Progenitor cell of endocrine pancreas (in vitro differentiated cells): ENCODE results near the gene NCKAP5. TPM values are rescaled to one million over a fixed set of nuclear protein-coding genes. Genes with fewer than 3 reads are reported as not detected.

Experiments used
- DNase-seq: peaks from one replicate; pipeline ENCODE4 v3.0.0; 2021; ENCODE audit warnings: low spot score; ENCODE audit not compliant: unreplicated experiment
- H3K27ac Mint-ChIP-seq: 2 replicates; pipeline ENCODE4 v1.8.0; 2021; ENCODE audit warnings: mild to moderate bottlenecking, moderate library complexity, mixed read lengths
- H3K27me3 Mint-ChIP-seq: 2 replicates; pipeline ENCODE4 v1.8.0; 2021; ENCODE audit warnings: mixed read lengths
- H3K36me3 Mint-ChIP-seq: 2 replicates; pipeline ENCODE4 v1.8.0; 2022; ENCODE audit warnings: mixed read lengths; ENCODE audit not compliant: insufficient read depth
- H3K4me1 Mint-ChIP-seq: 2 replicates; pipeline ENCODE4 v1.8.0; 2021; ENCODE audit warnings: low read depth, mixed read lengths
- H3K4me3 Mint-ChIP-seq: 2 replicates; pipeline ENCODE4 v1.8.0; 2021; ENCODE audit warnings: low read depth, mild to moderate bottlenecking, moderate library complexity, mixed read lengths
- H3K9me3 Mint-ChIP-seq: 2 replicates; pipeline ENCODE4 v1.8.0; 2021; ENCODE audit warnings: low read depth, mixed read lengths
- CTCF ChIP-seq: fragments of 200-600 bp; sonication (generic); IDR thresholded peaks from one replicate; pipeline ENCODE4 v1.5.0; 2021; ENCODE audit warnings: antibody characterized with exemption, mild to moderate bottlenecking; ENCODE audit not compliant: unreplicated experiment
- total RNA-seq: library from RNA; stranded (reverse); gene quantifications from 2 replicates; pipeline ENCODE4 v1.2.1, GENCODE V29; 2021

Gene NCKAP5
- total RNA-seq, 1 donor from 2014 or later, result 1.7 TPM

GRCh38 chr2:132669908-132670495 is 898.3 kb downstream of the NCKAP5 start, which contains the start of gene LYPD1:
TSS of gene LYPD1 (minus strand) at chr2:132670205. CDS start at chr2:132669932, 273 bp downstream.
- TF ChIP-seq CTCF, result no peak
- peak; percentile 37 for DNase-seq
- H3K27me3 Mint-ChIP-seq, result peaks cover 74% of the 10 kb centered on the region
- H3K9me3 Mint-ChIP-seq, result no peaks in the 10 kb centered on the region
- H3K36me3 Mint-ChIP-seq, result no peaks in the 10 kb centered on the region
- peak within 1 kb of the TSS; percentile 60 for H3K27ac Mint-ChIP-seq
- H3K4me3 Mint-ChIP-seq, result peak within 1 kb of the TSS; percentile 68
- H3K4me1 Mint-ChIP-seq, result peaks cover 14% of the 10 kb centered on the region

- TF ChIP-seq CTCF, result peak; percentile 41
- peak overlapping the region; percentile 68 for H3K4me3 Mint-ChIP-seq
- no peaks in the 10 kb centered on the region for H3K36me3 Mint-ChIP-seq
- H3K9me3 Mint-ChIP-seq, result no peaks in the 10 kb centered on the region
- no peak overlapping the region for H3K27ac Mint-ChIP-seq
- DNase-seq, result peak; percentile 14
- H3K27me3 Mint-ChIP-seq, result peaks cover 67% of the 10 kb centered on the region
- H3K4me1 Mint-ChIP-seq, result peaks cover 14% of the 10 kb centered on the region
Measured at GRCh38 chr2:132668987-132669907, 899.0 kb downstream of the NCKAP5 start.

- Mint-ChIP-seq H3K27ac (no peak overlapping the region), H3K36me3 (no peaks in the 10 kb centered on the region), H3K27me3 (peaks cover 67% of the 10 kb centered on the region), H3K4me1 (peaks cover 14% of the 10 kb centered on the region), H3K9me3 (no peaks in the 10 kb centered on the region), H3K4me3 (peak overlapping the region; percentile 72)
- DNase-seq, result peak; percentile 40
- peak; percentile 61 for TF ChIP-seq CTCF
Measured at GRCh38 chr2:132668189-132668823, 900.0 kb downstream of the NCKAP5 start.

GRCh38 chr2:132667706-132668105 is 900.6 kb downstream of the NCKAP5 start:
- Mint-ChIP-seq H3K4me1 (peaks cover 15% of the 10 kb centered on the region), H3K4me3 (no peak overlapping the region), H3K9me3 (no peaks in the 10 kb centered on the region), H3K36me3 (no peaks in the 10 kb centered on the region), H3K27me3 (peaks cover 65% of the 10 kb centered on the region), H3K27ac (no peak overlapping the region)
- DNase-seq, result no peak
- no peak for TF ChIP-seq CTCF

- H3K27me3 Mint-ChIP-seq, result peaks cover 59% of the 10 kb centered on the region
- no peaks in the 10 kb centered on the region for H3K9me3 Mint-ChIP-seq
- H3K4me3 Mint-ChIP-seq, result no peak overlapping the region
Measured at GRCh38 chr2:132665401-132666140, 902.7 kb downstream of the NCKAP5 start.

More at GRCh38 chr2:132665401-132666140, 902.7 kb downstream of the NCKAP5 start:
- Mint-ChIP-seq H3K36me3 (no peaks in the 10 kb centered on the region), H3K27ac (no peak overlapping the region), H3K4me1 (peaks cover 9% of the 10 kb centered on the region)
- DNase-seq, result no peak
- no peak for TF ChIP-seq CTCF
